Measurements from ENCODE around the gene KLHL11. TPM values are rescaled to one million over a fixed set of nuclear protein-coding genes. Genes with fewer than 3 reads are reported as not detected.
A peak's percentile ranks its signal among the peaks of the same experiment; 100 is the strongest.

Gene KLHL11
- total and polyA plus RNA-seq, 9 of the 15 experiments (the other 6 are each of a cell fraction or from before 2014, with no cell fraction given) = 0.20 to 17.0 (median 10.3) TPM

GRCh38 chr17:41823580-41823979 is 41.6 kb downstream of the KLHL11 start (continued):
- TF ChIP-seq MYNN (IDR thresholded peaks at IDR 0.05) = no peak
- TF ChIP-seq MYNN (CRISPR knock-in tag; IDR thresholded peaks at IDR 0.05) = no peak
- TF ChIP-seq POLR2A (conservative IDR thresholded peaks at IDR 0.05) = 0 out of 2 replicates have a peak, but pooled peaks have one; percentile 16

GRCh38 chr17:41823141-41823524 is 42.1 kb downstream of the KLHL11 start:
- H3K36me3 ChIP-seq (ENCODE audit: control insufficient read depth, insufficient read depth, low read length) = peaks cover 29% of the 10 kb centered on the region
- WGBS (ENCODE audit: insufficient coverage, low coverage, missing lambda C conversion rate) = no CpG with 5 or more reads among the region's 1 CpG
- H2AFZ ChIP-seq (ENCODE audit: low read depth, low read length) = no peak overlapping the region
- H3K4me1 ChIP-seq (replicated peaks in 1 of 2; ENCODE audit: control insufficient read depth in 2 of 2, insufficient read depth in 2 of 2, low read length in 2 of 2) = peaks cover 2 to 35% of the 10 kb centered on the region in 2 experiments; a peak in 4 of 5 replicates
- no peak overlapping the region for H3K4me2 ChIP-seq (ENCODE audit: insufficient read depth, low read length)
- H3K27me3 ChIP-seq (ENCODE audit: control insufficient read depth in 2 of 2, insufficient read depth in 2 of 2, low read length in 2 of 2) = no peaks in the 10 kb centered on the region
- H3K9me1 ChIP-seq (ENCODE audit: control insufficient read depth, insufficient read depth, low read length) = no peaks in the 10 kb centered on the region
- ATAC-seq (no peak), FAIRE-seq (no peak), DNase-seq (ENCODE audit: extremely low read depth in 1 of 4, low spot score in 3 of 4) (no peak)
- H3K9ac ChIP-seq (ENCODE audit: insufficient read depth in 1 of 2, low read depth in 2 of 2, low read length in 2 of 2) = peak overlapping the region in 1 of 2 experiments; percentile 79; a peak in 2 of 4 replicates
- H4K20me1 ChIP-seq (replicated peaks; ENCODE audit: control insufficient read depth, insufficient read depth, low read length) = no peaks in the 10 kb centered on the region
- H3K9me3 ChIP-seq (replicated peaks; ENCODE audit: control insufficient read depth, insufficient read depth, low read depth, low read length) = no peaks in the 10 kb centered on the region
- CTCF ChIA-PET (ENCODE audit: low intra/inter-chr PET ratio) = no interaction called here
- H3K27ac ChIP-seq (ENCODE audit: extremely low read depth, low read depth, low read length) = no peak overlapping the region
- H3K79me2 ChIP-seq (ENCODE audit: control insufficient read depth, insufficient read depth, low read length) = no peaks in the 10 kb centered on the region
- in situ Hi-C loops (cut with MboI) (no loop called here), intact Hi-C loops (cut with micrococcal nuclease) (no loop called here)
- H3K4me3 ChIP-seq = no peak overlapping the region
- BruUV-seq (replicated peaks) = no TSS peak
- POLR2A ChIA-PET = interaction anchor here (1.0 to 1.5 kb wide), 6 partner anchors 9 to 89 kb away, joined by 3 to 6 read pairs (median 4); partner anchors contain the start of genes HAP1 and NT5C3B
- TF ChIP-seq POLR2A (conservative IDR thresholded peaks at IDR 0.05) (0 out of 2 replicates have a peak, but pooled peaks have one; percentile 11), HDAC6 (IDR thresholded peaks at IDR 0.05; ENCODE audit: low read depth, low read length) (no peak)

All from K562 (cell line).